Activated naive CD4-positive, alpha-beta T cell treated with anti-CD3 and anti-CD28 coated beads, Interleukin-2, amount 50 U/mL, for 24 hours (primary cell): ENCODE measurements around the gene NEK2.
"Not testable (repeated sequence)": the region's sequence is repeated elsewhere in the genome, so short reads cannot be mapped to it uniquely, and the experiment has no call there.

Experiments
- H3K27ac Mint-ChIP-seq: one replicate; pipeline ENCODE4 v1.8.0; 2021; ENCODE audit warnings: mild to moderate bottlenecking, mixed read lengths
- H3K27me3 Mint-ChIP-seq: one replicate; pipeline ENCODE4 v1.8.0; 2021; ENCODE audit warnings: mixed read lengths
- H3K36me3 Mint-ChIP-seq: one replicate; pipeline ENCODE4 v1.8.0; 2021; ENCODE audit warnings: mixed read lengths
- H3K4me1 Mint-ChIP-seq: one replicate; pipeline ENCODE4 v1.8.0; 2021; ENCODE audit warnings: mixed read lengths
- H3K4me3 Mint-ChIP-seq: one replicate; pipeline ENCODE4 v1.8.0; 2021; ENCODE audit warnings: mild to moderate bottlenecking, mixed read lengths
- H3K9me3 Mint-ChIP-seq: one replicate; pipeline ENCODE4 v1.8.0; 2021; ENCODE audit warnings: mixed read lengths

The NEK2 gene

GRCh38 chr1:211675230-211676105, at the start of gene NEK2:
TSS of gene NEK2 (minus strand) at chr1:211675621. CDS start at chr1:211675479, 142 bp downstream.
- Mint-ChIP-seq H3K4me3 (peak within 1 kb of the TSS; percentile 91), H3K27me3 (no peaks in the 10 kb centered on the region), H3K9me3 (no peaks in the 10 kb centered on the region), H3K27ac (no peak within 1 kb of the TSS), H3K4me1 (peaks cover 16% of the 10 kb centered on the region), H3K36me3 (no peaks in the 10 kb centered on the region)

- no peak overlapping the region for H3K27ac Mint-ChIP-seq
- no peaks in the 10 kb centered on the region for H3K4me1 Mint-ChIP-seq
- H3K4me3 Mint-ChIP-seq: no peak overlapping the region
- no peaks in the 10 kb centered on the region for H3K27me3 Mint-ChIP-seq
- no peaks in the 10 kb centered on the region for H3K9me3 Mint-ChIP-seq
- H3K36me3 Mint-ChIP-seq: no peaks in the 10 kb centered on the region
These were observed 49.3 kb upstream of the NEK2 start for GRCh38 chr1:211724687-211725196.

- H3K4me3 Mint-ChIP-seq: no peak overlapping the region
- H3K4me1 Mint-ChIP-seq: no peaks in the 10 kb centered on the region
- H3K27me3 Mint-ChIP-seq: no peaks in the 10 kb centered on the region
- no peaks in the 10 kb centered on the region for H3K9me3 Mint-ChIP-seq
- H3K36me3 Mint-ChIP-seq: no peaks in the 10 kb centered on the region
- H3K27ac Mint-ChIP-seq: no peak overlapping the region
These were observed 47.9 kb upstream of the NEK2 start for GRCh38 chr1:211723273-211723672.

- H3K36me3 Mint-ChIP-seq: no peaks in the 10 kb centered on the region
- no peak overlapping the region for H3K27ac Mint-ChIP-seq
- no peaks in the 10 kb centered on the region for H3K4me1 Mint-ChIP-seq
- H3K4me3 Mint-ChIP-seq: no peak overlapping the region
- no peaks in the 10 kb centered on the region for H3K9me3 Mint-ChIP-seq
- no peaks in the 10 kb centered on the region for H3K27me3 Mint-ChIP-seq
These were observed 47.1 kb upstream of the NEK2 start for GRCh38 chr1:211722277-211723175.

- not testable (repeated sequence) for H3K27ac Mint-ChIP-seq, H3K27me3 Mint-ChIP-seq, H3K4me1 Mint-ChIP-seq, H3K36me3 Mint-ChIP-seq, H3K4me3 Mint-ChIP-seq, H3K9me3 Mint-ChIP-seq
These were observed 41.1 kb upstream of the NEK2 start for GRCh38 chr1:211716555-211716954.

- no peak overlapping the region for H3K27ac Mint-ChIP-seq
- H3K4me1 Mint-ChIP-seq: no peaks in the 10 kb centered on the region
- H3K27me3 Mint-ChIP-seq: no peaks in the 10 kb centered on the region
- H3K36me3 Mint-ChIP-seq: no peaks in the 10 kb centered on the region
- H3K4me3 Mint-ChIP-seq: no peak overlapping the region
- no peaks in the 10 kb centered on the region for H3K9me3 Mint-ChIP-seq
These were observed 40.5 kb upstream of the NEK2 start for GRCh38 chr1:211715971-211716370.

GRCh38 chr1:211714154-211714553, 38.7 kb upstream of the NEK2 start:
- H3K27me3 Mint-ChIP-seq: no peaks in the 10 kb centered on the region
- H3K4me1 Mint-ChIP-seq: no peaks in the 10 kb centered on the region
- no peaks in the 10 kb centered on the region for H3K36me3 Mint-ChIP-seq
- no peak overlapping the region for H3K27ac Mint-ChIP-seq
- no peaks in the 10 kb centered on the region for H3K9me3 Mint-ChIP-seq
- H3K4me3 Mint-ChIP-seq: no peak overlapping the region

GRCh38 chr1:211713231-211713630, 37.8 kb upstream of the NEK2 start:
- Mint-ChIP-seq H3K27me3 (no peaks in the 10 kb centered on the region), H3K9me3 (no peaks in the 10 kb centered on the region), H3K36me3 (no peaks in the 10 kb centered on the region), H3K27ac (no peak overlapping the region), H3K4me3 (no peak overlapping the region), H3K4me1 (no peaks in the 10 kb centered on the region)

GRCh38 chr1:211711315-211711705, 35.9 kb upstream of the NEK2 start:
- H3K4me1 Mint-ChIP-seq: no peaks in the 10 kb centered on the region
- H3K4me3 Mint-ChIP-seq: no peak overlapping the region
- H3K36me3 Mint-ChIP-seq: no peaks in the 10 kb centered on the region
- no peak overlapping the region for H3K27ac Mint-ChIP-seq
- H3K27me3 Mint-ChIP-seq: no peaks in the 10 kb centered on the region
- no peaks in the 10 kb centered on the region for H3K9me3 Mint-ChIP-seq

GRCh38 chr1:211710566-211711314, 35.3 kb upstream of the NEK2 start:
- H3K36me3 Mint-ChIP-seq: no peaks in the 10 kb centered on the region
- no peaks in the 10 kb centered on the region for H3K9me3 Mint-ChIP-seq
- no peak overlapping the region for H3K27ac Mint-ChIP-seq
- H3K4me3 Mint-ChIP-seq: no peak overlapping the region
- no peaks in the 10 kb centered on the region for H3K27me3 Mint-ChIP-seq
- no peaks in the 10 kb centered on the region for H3K4me1 Mint-ChIP-seq

GRCh38 chr1:211708926-211709325, 33.5 kb upstream of the NEK2 start:
- Mint-ChIP-seq H3K27ac (no peak overlapping the region), H3K4me1 (no peaks in the 10 kb centered on the region), H3K4me3 (no peak overlapping the region), H3K27me3 (no peaks in the 10 kb centered on the region), H3K36me3 (no peaks in the 10 kb centered on the region), H3K9me3 (no peaks in the 10 kb centered on the region)

GRCh38 chr1:211708006-211708405, 32.6 kb upstream of the NEK2 start:
- H3K27me3 Mint-ChIP-seq: no peaks in the 10 kb centered on the region
- H3K36me3 Mint-ChIP-seq: no peaks in the 10 kb centered on the region
- no peaks in the 10 kb centered on the region for H3K9me3 Mint-ChIP-seq
- no peak overlapping the region for H3K4me3 Mint-ChIP-seq
- H3K27ac Mint-ChIP-seq: peak overlapping the region; percentile 73
- no peaks in the 10 kb centered on the region for H3K4me1 Mint-ChIP-seq

GRCh38 chr1:211705467-211706091, 30.2 kb upstream of the NEK2 start:
- no peaks in the 10 kb centered on the region for H3K4me1 Mint-ChIP-seq
- H3K27me3 Mint-ChIP-seq: no peaks in the 10 kb centered on the region
- H3K36me3 Mint-ChIP-seq: no peaks in the 10 kb centered on the region
- no peaks in the 10 kb centered on the region for H3K9me3 Mint-ChIP-seq
- H3K27ac Mint-ChIP-seq: no peak overlapping the region
- no peak overlapping the region for H3K4me3 Mint-ChIP-seq

GRCh38 chr1:211704543-211704942, 29.1 kb upstream of the NEK2 start:
- Mint-ChIP-seq H3K27ac (no peak overlapping the region), H3K9me3 (no peaks in the 10 kb centered on the region), H3K36me3 (no peaks in the 10 kb centered on the region), H3K4me3 (no peak overlapping the region), H3K27me3 (no peaks in the 10 kb centered on the region), H3K4me1 (peaks cover 2% of the 10 kb centered on the region)
